GM20000 (cell line): ENCODE data around the gene WNT1.
A peak's percentile ranks its signal among the peaks of the same experiment; 100 is the strongest.

Experiments
- DNase-seq: peaks from one replicate; pipeline ENCODE4 v3.0.0; 2012; ENCODE audit warnings: low spot score
- CTCF ChIP-seq: IDR thresholded peaks from 2 replicates; pipeline ENCODE4 v1.5.1; 2012; ENCODE audit warnings: mild to moderate bottlenecking, control low read depth; ENCODE audit errors: extremely low read depth, missing control alignments

The WNT1 gene

GRCh38 chr12:48999371-49000131 is 21.4 kb downstream of the WNT1 start, which contains the start of gene DDN:
Gene DDN (minus strand): TSS chr12:48999375. CDS start chr12:48999287, 88 bp downstream.
- no peak for TF ChIP-seq CTCF
- peak; percentile 82 for DNase-seq

- no peak for DNase-seq
- TF ChIP-seq CTCF, result no peak
Measured at GRCh38 chr12:49000346-49000745, 22.2 kb downstream of the WNT1 start.

- TF ChIP-seq CTCF, result no peak
- DNase-seq, result no peak
Measured at GRCh38 chr12:49008943-49009342, 30.8 kb downstream of the WNT1 start.

GRCh38 chr12:49010092-49010668 is 32.1 kb downstream of the WNT1 start:
- DNase-seq, result no peak
- TF ChIP-seq CTCF, result no peak

GRCh38 chr12:49012739-49013138 is 34.6 kb downstream of the WNT1 start:
- TF ChIP-seq CTCF, result no peak
- DNase-seq, result no peak

GRCh38 chr12:49013428-49013827 is 35.3 kb downstream of the WNT1 start:
- no peak for DNase-seq
- TF ChIP-seq CTCF, result no peak

- no peak for DNase-seq
- no peak for TF ChIP-seq CTCF
Measured at GRCh38 chr12:49014547-49014946, 36.4 kb downstream of the WNT1 start.
